ENCODE results near the gene CELF2.

- TF ChIP-seq MCM2 (IDR thresholded peaks at IDR 0.05; ENCODE audit: low read depth) (no peak), KLF13 (tag; IDR thresholded peaks at IDR 0.05; ENCODE audit: borderline replicate concordance, low read depth) (no peak), CTCF (IDR thresholded peaks at IDR 0.05 in 2 of 3, conservative IDR thresholded peaks at IDR 0.05 in 1 of 3; ENCODE audit: insufficient read depth in 2 of 3, low read depth in 1 of 3, low read length in 3 of 3) (no peak), GATAD2A (IDR thresholded peaks at IDR 0.05) (no peak), SMAD3 (CRISPR knock-in tag; conservative IDR thresholded peaks at IDR 0.05) (no peak), POLR2A (conservative IDR thresholded peaks at IDR 0.05) (no peak), SMARCC2 (IDR thresholded peaks at IDR 0.05; ENCODE audit: low read depth) (no peak), ZNF253 (CRISPR knock-in tag; conservative IDR thresholded peaks at IDR 0.05) (no peak), NFE2 (IDR thresholded peaks at IDR 0.05; ENCODE audit: low read depth) (no peak), CAMTA2 (CRISPR knock-in tag; conservative IDR thresholded peaks at IDR 0.05) (no peak), LCOR (CRISPR knock-in tag; IDR thresholded peaks at IDR 0.05) (no peak), NFYB (IDR thresholded peaks at IDR 0.05; ENCODE audit: extremely low read depth, insufficient read length) (no peak), ZKSCAN1 (IDR thresholded peaks at IDR 0.05; ENCODE audit: low read depth, low read length) (no peak)
Measured at GRCh38 chr10:11168423-11169090, 150.9 kb downstream of the CELF2 start.

Data from K562 (cell line).